ENCODE measurements around the gene ADAMTS15.

Gene ADAMTS15

GRCh38 chr11:130478881-130479280 lies 30.4 kb downstream of the ADAMTS15 start:
- Histone ChIP-seq H3K27me3 (ENCODE audit: control insufficient read depth, insufficient read depth, low read length) (no peaks in the 10 kb centered on the region), H3K4me3 (ENCODE audit: low read length) (no peak overlapping the region), H3K9me3 (ENCODE audit: control insufficient read depth, insufficient read depth, low read length) (no peaks in the 10 kb centered on the region), H3K36me3 (ENCODE audit: control insufficient read depth, insufficient read depth, low read length) (no peaks in the 10 kb centered on the region), H3K4me1 (ENCODE audit: control insufficient read depth, insufficient read depth, low read length) (peaks cover 3% of the 10 kb centered on the region; the same call in 1 of the 2 replicates), H3K27ac (ENCODE audit: low read length) (no peak overlapping the region)
- no peak for DNase-seq (ENCODE audit: low read depth, low spot score)
- no CpG with 5 or more reads among the region's 4 CpGs for WGBS (ENCODE audit: insufficient coverage, insufficient read length)

- Histone ChIP-seq H3K36me3 (ENCODE audit: control insufficient read depth, insufficient read depth, low read length) (no peaks in the 10 kb centered on the region), H3K4me1 (ENCODE audit: control insufficient read depth, insufficient read depth, low read length) (peaks cover 3% of the 10 kb centered on the region; the same call in 1 of the 2 replicates)
- WGBS (ENCODE audit: insufficient coverage, insufficient read length), result no CpG with 5 or more reads among the region's 5 CpGs
Measured at GRCh38 chr11:130480186-130480585, 31.7 kb downstream of the ADAMTS15 start.

GRCh38 chr11:130480711-130481140 lies 32.3 kb downstream of the ADAMTS15 start:
- WGBS (ENCODE audit: insufficient coverage, insufficient read length), result no CpG with 5 or more reads among the region's 5 CpGs
- Histone ChIP-seq H3K36me3 (ENCODE audit: control insufficient read depth, insufficient read depth, low read length) (no peaks in the 10 kb centered on the region), H3K27me3 (ENCODE audit: control insufficient read depth, insufficient read depth, low read length) (no peaks in the 10 kb centered on the region), H3K4me3 (ENCODE audit: low read length) (no peak overlapping the region), H3K27ac (ENCODE audit: low read length) (no peak overlapping the region), H3K4me1 (ENCODE audit: control insufficient read depth, insufficient read depth, low read length) (peaks cover 3% of the 10 kb centered on the region; the same call in 1 of the 2 replicates), H3K9me3 (ENCODE audit: control insufficient read depth, insufficient read depth, low read length) (no peaks in the 10 kb centered on the region)
- no peak for DNase-seq (ENCODE audit: low read depth, low spot score)

More at GRCh38 chr11:130480186-130480585, 31.7 kb downstream of the ADAMTS15 start:
- Histone ChIP-seq H3K4me3 (ENCODE audit: low read length) (no peak overlapping the region), H3K27me3 (ENCODE audit: control insufficient read depth, insufficient read depth, low read length) (no peaks in the 10 kb centered on the region), H3K27ac (ENCODE audit: low read length) (no peak overlapping the region), H3K9me3 (ENCODE audit: control insufficient read depth, insufficient read depth, low read length) (no peaks in the 10 kb centered on the region)
- DNase-seq (ENCODE audit: low read depth, low spot score), result no peak

- no peak for DNase-seq (ENCODE audit: low read depth, low spot score)
- Histone ChIP-seq H3K4me1 (ENCODE audit: control insufficient read depth, insufficient read depth, low read length) (peaks cover 3% of the 10 kb centered on the region; the same call in 1 of the 2 replicates), H3K27me3 (ENCODE audit: control insufficient read depth, insufficient read depth, low read length) (no peaks in the 10 kb centered on the region), H3K4me3 (ENCODE audit: low read length) (no peak overlapping the region), H3K27ac (ENCODE audit: low read length) (no peak overlapping the region), H3K9me3 (ENCODE audit: control insufficient read depth, insufficient read depth, low read length) (no peaks in the 10 kb centered on the region), H3K36me3 (ENCODE audit: control insufficient read depth, insufficient read depth, low read length) (no peaks in the 10 kb centered on the region)
- whole genome bisulfite sequencing (ENCODE audit: insufficient coverage, insufficient read length), result no CpG with 5 or more reads among the region's 5 CpGs
Measured at GRCh38 chr11:130483124-130483523, 34.7 kb downstream of the ADAMTS15 start.

- H3K4me1 ChIP-seq (ENCODE audit: control insufficient read depth, insufficient read depth, low read length), result no peaks in the 10 kb centered on the region
- WGBS (ENCODE audit: insufficient coverage, insufficient read length), result no CpG with 5 or more reads among the region's 14 CpGs
- H3K27me3 ChIP-seq (ENCODE audit: control insufficient read depth, insufficient read depth, low read length), result no peaks in the 10 kb centered on the region
- no peak for DNase-seq (ENCODE audit: low read depth, low spot score)
- no peaks in the 10 kb centered on the region for H3K9me3 ChIP-seq (ENCODE audit: control insufficient read depth, insufficient read depth, low read length)
- H3K4me3 ChIP-seq (ENCODE audit: low read length), result no peak overlapping the region
- no peak overlapping the region for H3K27ac ChIP-seq (ENCODE audit: low read length)
- H3K36me3 ChIP-seq (ENCODE audit: control insufficient read depth, insufficient read depth, low read length), result no peaks in the 10 kb centered on the region
Measured at GRCh38 chr11:130485983-130486382, 37.5 kb downstream of the ADAMTS15 start.

- no CpG with 5 or more reads among the region's 16 CpGs for WGBS (ENCODE audit: insufficient coverage, insufficient read length)
- Histone ChIP-seq H3K27ac (ENCODE audit: low read length) (no peak overlapping the region), H3K4me1 (ENCODE audit: control insufficient read depth, insufficient read depth, low read length) (no peaks in the 10 kb centered on the region), H3K4me3 (ENCODE audit: low read length) (no peak overlapping the region), H3K9me3 (ENCODE audit: control insufficient read depth, insufficient read depth, low read length) (no peaks in the 10 kb centered on the region), H3K36me3 (ENCODE audit: control insufficient read depth, insufficient read depth, low read length) (no peaks in the 10 kb centered on the region), H3K27me3 (ENCODE audit: control insufficient read depth, insufficient read depth, low read length) (no peaks in the 10 kb centered on the region)
- no peak for DNase-seq (ENCODE audit: low read depth, low spot score)
Measured at GRCh38 chr11:130486391-130486836, 38.0 kb downstream of the ADAMTS15 start.

- Histone ChIP-seq H3K9me3 (ENCODE audit: control insufficient read depth, insufficient read depth, low read length) (no peaks in the 10 kb centered on the region), H3K27ac (ENCODE audit: low read length) (no peak overlapping the region), H3K36me3 (ENCODE audit: control insufficient read depth, insufficient read depth, low read length) (no peaks in the 10 kb centered on the region), H3K4me3 (ENCODE audit: low read length) (no peak overlapping the region), H3K4me1 (ENCODE audit: control insufficient read depth, insufficient read depth, low read length) (no peaks in the 10 kb centered on the region), H3K27me3 (ENCODE audit: control insufficient read depth, insufficient read depth, low read length) (no peaks in the 10 kb centered on the region)
- no CpG with 5 or more reads among the region's 28 CpGs for WGBS (ENCODE audit: insufficient coverage, insufficient read length)
- DNase-seq (ENCODE audit: low read depth, low spot score), result no peak
Measured at GRCh38 chr11:130486987-130487923, 38.8 kb downstream of the ADAMTS15 start.

- no CpG with 5 or more reads among the region's 13 CpGs for WGBS (ENCODE audit: insufficient coverage, insufficient read length)
- no peaks in the 10 kb centered on the region for H3K9me3 ChIP-seq (ENCODE audit: control insufficient read depth, insufficient read depth, low read length)
- no peak for DNase-seq (ENCODE audit: low read depth, low spot score)
- no peaks in the 10 kb centered on the region for H3K27me3 ChIP-seq (ENCODE audit: control insufficient read depth, insufficient read depth, low read length)
- H3K4me3 ChIP-seq (ENCODE audit: low read length), result no peak overlapping the region
- H3K4me1 ChIP-seq (ENCODE audit: control insufficient read depth, insufficient read depth, low read length), result no peaks in the 10 kb centered on the region
- no peaks in the 10 kb centered on the region for H3K36me3 ChIP-seq (ENCODE audit: control insufficient read depth, insufficient read depth, low read length)
- no peak overlapping the region for H3K27ac ChIP-seq (ENCODE audit: low read length)
Measured at GRCh38 chr11:130487924-130488815, 39.7 kb downstream of the ADAMTS15 start.

GRCh38 chr11:130488848-130489584 lies 40.6 kb downstream of the ADAMTS15 start:
- Histone ChIP-seq H3K9me3 (ENCODE audit: control insufficient read depth, insufficient read depth, low read length) (no peaks in the 10 kb centered on the region), H3K4me3 (ENCODE audit: low read length) (no peak overlapping the region), H3K4me1 (ENCODE audit: control insufficient read depth, insufficient read depth, low read length) (no peaks in the 10 kb centered on the region), H3K36me3 (ENCODE audit: control insufficient read depth, insufficient read depth, low read length) (no peaks in the 10 kb centered on the region), H3K27ac (ENCODE audit: low read length) (no peak overlapping the region), H3K27me3 (ENCODE audit: control insufficient read depth, insufficient read depth, low read length) (no peaks in the 10 kb centered on the region)
- 100% methylated on average over 1 of the region's 5 CpGs for WGBS (ENCODE audit: insufficient coverage, insufficient read length)
- DNase-seq (ENCODE audit: low read depth, low spot score), result no peak

GRCh38 chr11:130489716-130490115 lies 41.3 kb downstream of the ADAMTS15 start:
- Histone ChIP-seq H3K4me3 (ENCODE audit: low read length) (no peak overlapping the region), H3K36me3 (ENCODE audit: control insufficient read depth, insufficient read depth, low read length) (no peaks in the 10 kb centered on the region), H3K27me3 (ENCODE audit: control insufficient read depth, insufficient read depth, low read length) (no peaks in the 10 kb centered on the region), H3K27ac (ENCODE audit: low read length) (no peak overlapping the region), H3K4me1 (ENCODE audit: control insufficient read depth, insufficient read depth, low read length) (no peaks in the 10 kb centered on the region), H3K9me3 (ENCODE audit: control insufficient read depth, insufficient read depth, low read length) (no peaks in the 10 kb centered on the region)
- no peak for DNase-seq (ENCODE audit: low read depth, low spot score)
- no CpG with 5 or more reads among the region's 12 CpGs for WGBS (ENCODE audit: insufficient coverage, insufficient read length)

Data from iPS DF 6.9 (cell line).